Stomach (tissue), 9 donors: Measurements from ENCODE around the gene MT2A. TPM values are rescaled to one million over a fixed set of nuclear protein-coding genes. Genes with fewer than 3 reads are reported as not detected.

Source experiments
- DNase-seq, 2 donors: peaks; one replicate each; pipeline versions ENCODE4 v3.0.0 to v3.0.0-alpha.2; 2013 to 2019
- H3K27ac ChIP-seq, 5 donors: fragments of 200-600 bp in 4 of 5; sonication (generic) in 4 of 5; one replicate each; pipeline ENCODE4 v1.5.1; 2013 to 2019; ENCODE audit warnings: mild to moderate bottlenecking in 1 of 5, moderate library complexity in 1 of 5
- H3K27me3 ChIP-seq, 3 donors: fragments of 200-600 bp; sonication (generic); one replicate each; pipeline ENCODE4 v1.5.1; 2017 to 2019; ENCODE audit warnings: mixed run types in 1 of 3
- H3K36me3 ChIP-seq, 4 donors: fragments of 200-600 bp; sonication (generic); 1 replicate in 3 of 4; 2 replicates in 1 of 4; pipeline ENCODE4 v1.5.1; 2016 to 2019
- H3K4me1 ChIP-seq, 4 donors: fragments of 200-600 bp; sonication (generic); one replicate each; pipeline ENCODE4 v1.5.1; 2016 to 2019
- H3K4me3 ChIP-seq, 4 donors: fragments of 200-600 bp; sonication (generic) in 3 of 4; one replicate each; pipeline ENCODE4 v1.5.1; 2016 to 2019; ENCODE audit warnings: mild to moderate bottlenecking in 1 of 4
- H3K9me3 ChIP-seq, 4 donors: fragments of 200-600 bp; sonication (generic); one replicate each; pipeline ENCODE4 v1.5.1; 2016 to 2019
- EP300 ChIP-seq: sonication (generic); formaldehyde crosslinking; IDR thresholded peaks from one replicate; pipeline ENCODE4 v1.6.1; 2017; ENCODE audit warnings: antibody characterized with exemption
- POLR2A ChIP-seq, 4 donors: fragments of 450-650 bp; IDR thresholded peaks; one replicate each; pipeline ENCODE4 v1.6.1; 2016; ENCODE audit warnings: antibody characterized with exemption in 4 of 4, control low read depth in 2 of 4, mild to moderate bottlenecking in 1 of 4, moderate library complexity in 1 of 4
- POLR2AphosphoS5 ChIP-seq, 3 donors: sonication (generic); formaldehyde crosslinking; IDR thresholded peaks; one replicate each; pipeline ENCODE4 v1.6.1; 2016; ENCODE audit warnings: antibody characterized with exemption in 3 of 3
- WGBS, 5 donors: extraction: QIAGEN DNeasy Blood & Tissue Kit in 3 of 5; methylation state at CpG; one replicate each; pipeline versions ENCODE4 v1.1.5 to v1.1.7; 2013 to 2018; 5-methylcytosine and 5-hydroxymethylcytosine counted together
- intact Hi-C: fragments of 100-400 bp; cut with DNase I; formaldehyde crosslinking; loops from one replicate; pipeline ENCODE4 v1.15.1; 2023; ENCODE audit warnings: low total_unique reads
- polyA plus RNA-seq, 3 donors: library from polyadenylated mRNA; stranded (reverse); fragments of 200-250 nt; gene quantifications; one replicate each; pipeline ENCODE4 v1.2.3, GENCODE V29; 2013
- total RNA-seq, 5 donors: library from RNA; depleted of rRNA; stranded (reverse); fragments of >200 nt; gene quantifications; one replicate each; pipeline versions ENCODE4 v1.1.0 to v1.2.3, GENCODE V29; 2014 to 2016
- TF ChIP-seq, protein P1 (sequence below), 7 experiments: fragments of 450-650 bp in 4 of 7; fragments of 200-600 bp in 3 of 7; sonication (generic) in 3 of 7; IDR thresholded peaks; one replicate each; pipeline ENCODE4 v1.5.1; 2016 to 2019; ENCODE audit warnings: antibody characterized with exemption in 7 of 7, control low read depth in 2 of 7, mild to moderate bottlenecking in 1 of 7
- donor health status: healthy with polysubstance abuse.
- donor health status: Bipolar disorder and iron deficiency.
- donor health status: healthy.

MT2A gene
- total and polyA plus RNA-seq, 8 donors: 38.8 to 1,839 (median 213) TPM

DNA sequence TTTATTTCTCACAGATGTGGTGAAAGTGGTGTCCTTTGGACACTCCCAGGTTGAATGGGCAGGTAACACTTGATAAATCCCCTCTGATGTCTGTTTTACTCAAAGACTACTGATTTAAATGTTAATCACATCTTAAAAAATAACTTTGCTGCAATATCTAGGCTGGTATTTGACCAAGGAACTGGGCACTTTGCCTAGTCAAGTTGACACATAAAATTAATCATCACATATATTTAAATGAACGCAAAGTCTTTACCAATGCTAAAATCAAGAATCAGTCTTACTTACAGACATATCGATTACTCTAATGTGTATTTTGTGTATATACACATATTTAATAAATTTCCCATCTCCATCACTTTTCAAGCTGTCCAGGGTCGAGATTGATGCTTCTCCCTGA is 7.0 kb downstream of the MT2A start:
- Histone ChIP-seq H3K36me3 (no peaks in the 10 kb centered on the region), H3K9me3 (no peaks in the 10 kb centered on the region), H3K4me1 (peaks cover 26 to 52% (median 35%) of the 10 kb centered on the region in 4 donors), H3K27ac (no peak overlapping the region), H3K4me3 (no peak overlapping the region), H3K27me3 (peaks cover 0 to 17% (median 0%) of the 10 kb centered on the region in 3 donors)
- TF ChIP-seq, protein P1, sequence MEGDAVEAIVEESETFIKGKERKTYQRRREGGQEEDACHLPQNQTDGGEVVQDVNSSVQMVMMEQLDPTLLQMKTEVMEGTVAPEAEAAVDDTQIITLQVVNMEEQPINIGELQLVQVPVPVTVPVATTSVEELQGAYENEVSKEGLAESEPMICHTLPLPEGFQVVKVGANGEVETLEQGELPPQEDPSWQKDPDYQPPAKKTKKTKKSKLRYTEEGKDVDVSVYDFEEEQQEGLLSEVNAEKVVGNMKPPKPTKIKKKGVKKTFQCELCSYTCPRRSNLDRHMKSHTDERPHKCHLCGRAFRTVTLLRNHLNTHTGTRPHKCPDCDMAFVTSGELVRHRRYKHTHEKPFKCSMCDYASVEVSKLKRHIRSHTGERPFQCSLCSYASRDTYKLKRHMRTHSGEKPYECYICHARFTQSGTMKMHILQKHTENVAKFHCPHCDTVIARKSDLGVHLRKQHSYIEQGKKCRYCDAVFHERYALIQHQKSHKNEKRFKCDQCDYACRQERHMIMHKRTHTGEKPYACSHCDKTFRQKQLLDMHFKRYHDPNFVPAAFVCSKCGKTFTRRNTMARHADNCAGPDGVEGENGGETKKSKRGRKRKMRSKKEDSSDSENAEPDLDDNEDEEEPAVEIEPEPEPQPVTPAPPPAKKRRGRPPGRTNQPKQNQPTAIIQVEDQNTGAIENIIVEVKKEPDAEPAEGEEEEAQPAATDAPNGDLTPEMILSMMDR (IDR thresholded peaks at IDR 0.05): no peak
- no peak for TF ChIP-seq EP300
- no peak for TF ChIP-seq POLR2AphosphoS5 (IDR thresholded peaks at IDR 0.05)
- no peak for TF ChIP-seq POLR2A (IDR thresholded peaks at IDR 0.05)
- intact Hi-C loops: no loop called here
- DNase-seq: no peak
- WGBS, 5 donors: 30 to 59% (median 36%) methylated on average over 3 of the region's 3 CpGs

- 49 to 62% (median 53%) methylated on average over 23 of the region's 23 CpGs for WGBS, 5 donors
- Histone ChIP-seq H3K27me3 (peaks cover 0 to 17% (median 0%) of the 10 kb centered on the region in 3 donors), H3K4me3 (peak overlapping the region; percentile 42 to 47 (median 44)), H3K4me1 (peaks cover 15 to 39% (median 23%) of the 10 kb centered on the region in 4 donors), H3K36me3 (no peaks in the 10 kb centered on the region), H3K27ac (peak overlapping the region; percentile 64 to 77 (median 70)), H3K9me3 (no peaks in the 10 kb centered on the region)
- DNase-seq: no peak
- intact Hi-C loops: no loop called here
- TF ChIP-seq, protein P1 (IDR thresholded peaks at IDR 0.05): no peak
- TF ChIP-seq EP300 (no peak), POLR2AphosphoS5 (IDR thresholded peaks at IDR 0.05) (no peak)
Measured at GRCh38 chr16:56616608-56617211, 8.3 kb downstream of the MT2A start.

- Histone ChIP-seq H3K36me3 (no peaks in the 10 kb centered on the region), H3K27me3 (peaks cover 0 to 17% (median 0%) of the 10 kb centered on the region in 3 donors), H3K27ac (peak overlapping the region; percentile 64 to 77 (median 70)), H3K4me1 (peaks cover 14 to 39% (median 22%) of the 10 kb centered on the region in 4 donors), H3K4me3 (peak overlapping the region; percentile 42 to 47 (median 44)), H3K9me3 (no peaks in the 10 kb centered on the region)
- 1 to 5% (median 3%) methylated on average over 23 to 40 of the region's 41 CpGs for WGBS, 5 donors
- peak in 2 of 3 donors; percentile 74 to 78 for TF ChIP-seq POLR2AphosphoS5 (IDR thresholded peaks at IDR 0.05)
- no peak for TF ChIP-seq POLR2A (IDR thresholded peaks at IDR 0.05)
- TF ChIP-seq, protein P1 (IDR thresholded peaks at IDR 0.05): peak in 1 of 7 experiments; percentile 3
- TF ChIP-seq EP300: no peak
- DNase-seq: peak; percentile 80 to 87
- intact Hi-C loops: no loop called here
Measured at GRCh38 chr16:56617212-56618085, 9.1 kb downstream of the MT2A start.

DNA sequence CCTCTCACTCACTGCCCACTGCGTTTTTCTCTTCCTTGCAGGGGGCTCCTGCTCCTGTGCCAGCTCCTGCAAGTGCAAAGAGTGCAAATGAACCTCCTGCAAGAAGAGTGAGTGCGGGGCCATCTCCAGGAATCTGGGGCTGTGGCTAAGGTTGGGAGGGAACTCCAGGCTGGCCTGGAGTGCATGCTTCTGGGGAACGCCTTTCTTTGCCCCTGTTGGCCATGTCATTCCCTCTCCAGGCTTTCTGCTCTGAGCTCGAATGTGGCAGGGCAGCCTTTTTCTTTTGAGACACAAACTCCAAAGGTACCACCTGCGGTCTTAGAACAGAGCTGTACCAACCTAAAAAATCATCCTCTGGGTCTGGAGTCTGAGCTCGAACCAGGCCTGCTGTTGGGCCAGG is 9.8 kb downstream of the MT2A start:
- peak overlapping the region in 1 of 5 donors; percentile 77 for H3K27ac ChIP-seq
- TF ChIP-seq POLR2AphosphoS5 (IDR thresholded peaks at IDR 0.05) (no peak), EP300 (no peak), POLR2A (IDR thresholded peaks at IDR 0.05) (no peak)
- TF ChIP-seq, protein P1 (IDR thresholded peaks at IDR 0.05): no peak
- H3K27me3 ChIP-seq: peaks cover 0 to 17% (median 0%) of the 10 kb centered on the region in 3 donors
- intact Hi-C loops: no loop called here
- no peaks in the 10 kb centered on the region for H3K9me3 ChIP-seq
- DNase-seq: no peak
- H3K4me1 ChIP-seq: peaks cover 14 to 39% (median 22%) of the 10 kb centered on the region in 4 donors
- H3K4me3 ChIP-seq: peak overlapping the region in 1 of 4 donors; percentile 45
- WGBS, 5 donors: 66 to 73% (median 71%) methylated on average over 6 of the region's 6 CpGs
- no peaks in the 10 kb centered on the region for H3K36me3 ChIP-seq
